Fibroblast of lung (primary cell): Measurements from ENCODE around the gene SDK1.

Experiments used
- CTCF ChIP-seq, 2 donors: IDR thresholded peaks in 1 of 2; conservative IDR thresholded peaks in 1 of 2; 1 replicate in 1 of 2; 2 replicates in 1 of 2; pipeline ENCODE4 v1.5.1; 2011 to 2012; ENCODE audit warnings: low read length in 2 of 2, control low read depth in 1 of 2, inconsistent platforms in 1 of 2, low read depth in 1 of 2, mild to moderate bottlenecking in 1 of 2
- EZH2 ChIP-seq: IDR thresholded peaks from 2 replicates; pipeline ENCODE4 v1.5.1; 2012; ENCODE audit warnings: low read length, control low read depth, mild to moderate bottlenecking; ENCODE audit errors: missing control alignments

- TF ChIP-seq CTCF (conservative IDR thresholded peaks at IDR 0.05 in 1 of 2, IDR thresholded peaks at IDR 0.05 in 1 of 2; ENCODE audit: low read depth in 1 of 2, low read length in 2 of 2) = no peak
- TF ChIP-seq EZH2 = no peak
Measured at GRCh38 chr7:3504384-3504783, 203.3 kb downstream of the SDK1 start.
